Esophagus squamous epithelium (tissue), 5 donors: ENCODE measurements around the gene ZC2HC1B. TPM values are rescaled to one million over a fixed set of nuclear protein-coding genes. Genes with fewer than 3 reads are reported as not detected.

Source experiments
- DNase-seq: peaks from one replicate; lab custom pipeline; 2025; lab: John Stamatoyannopoulos, UW
- H3K27ac ChIP-seq, 4 donors: fragments of 200-600 bp; sonication (generic); one replicate each; pipeline ENCODE4 v1.5.1; 2016 to 2019; ENCODE audit warnings: mild to moderate bottlenecking in 1 of 4
- H3K27me3 ChIP-seq, 4 donors: fragments of 200-600 bp; sonication (generic); 1 replicate in 3 of 4; 2 replicates in 1 of 4; pipeline versions ENCODE4 v1.5.1 to v1.6.0; 2017 to 2021; ENCODE audit warnings: antibody characterized with exemption in 1 of 4
- H3K36me3 ChIP-seq, 3 donors: fragments of 200-600 bp; sonication (generic); one replicate each; pipeline ENCODE4 v1.5.1; 2016 to 2019
- H3K4me1 ChIP-seq, 3 donors: fragments of 200-600 bp; sonication (generic); one replicate each; pipeline ENCODE4 v1.5.1; 2017 to 2019
- H3K4me3 ChIP-seq, 4 donors: fragments of 200-600 bp; sonication (generic); 1 replicate in 3 of 4; 2 replicates in 1 of 4; pipeline ENCODE4 v1.5.1; 2016 to 2019; ENCODE audit warnings: mild to moderate bottlenecking in 2 of 4, moderate library complexity in 1 of 4
- H3K9me3 ChIP-seq, 3 donors: fragments of 200-600 bp; sonication (generic); one replicate each; pipeline ENCODE4 v1.5.1; 2016 to 2019
- CTCF ChIP-seq, 6 experiments: fragments of 450-650 bp in 4 of 6; fragments of 200-600 bp in 2 of 6; sonication (generic) in 2 of 6; IDR thresholded peaks; one replicate each; pipeline ENCODE4 v1.5.1; 2016 to 2019; ENCODE audit warnings: antibody characterized with exemption in 6 of 6, mild to moderate bottlenecking in 4 of 6, moderate library complexity in 4 of 6
- POLR2A ChIP-seq, 4 donors: fragments of 450-650 bp; IDR thresholded peaks; one replicate each; pipeline ENCODE4 v1.6.1; 2017; ENCODE audit warnings: antibody characterized with exemption in 4 of 4, mild to moderate bottlenecking in 4 of 4, moderate library complexity in 3 of 4
- WGBS, 2 donors: methylation state at CpG; one replicate each; pipeline ENCODE4 v1.1.5; 2018; 5-methylcytosine and 5-hydroxymethylcytosine counted together
- intact Hi-C: fragments of 100-400 bp; cut with DNase I; formaldehyde crosslinking; loops from one replicate; pipeline ENCODE4 v1.15.0; 2022
- total RNA-seq, 4 donors: library from RNA; depleted of rRNA; stranded (reverse); fragments of >200 nt; gene quantifications; one replicate each; pipeline ENCODE4 v1.1.0, GENCODE V29; 2016
- donor health status: DM: yes; HTN: yes; CAD: no.

Gene ZC2HC1B
- total RNA-seq, 4 donors from 2014 or later, result not detected

- Histone ChIP-seq H3K36me3 (peaks cover 0 to 34% (median 0%) of the 10 kb centered on the region in 3 donors), H3K4me3 (no peak overlapping the region), H3K27ac (no peak overlapping the region), H3K27me3 (no peaks in the 10 kb centered on the region), H3K4me1 (peaks cover 0 to 5% (median 0%) of the 10 kb centered on the region in 3 donors), H3K9me3 (peaks cover 0 to 5% (median 0%) of the 10 kb centered on the region in 3 donors)
- DNase-seq, result no peak
- no peak for TF ChIP-seq CTCF (IDR thresholded peaks at IDR 0.05)
- intact Hi-C loops, result no loop called here
- 80 to 84% methylated on average over 9 of the region's 9 CpGs for WGBS, 2 donors
These were observed 87.9 kb downstream of the ZC2HC1B start for GRCh38 chr6:143952060-143952778.

GRCh38 chr6:143952947-143953701, 88.8 kb downstream of the ZC2HC1B start:
- 70 to 73% methylated on average over 4 of the region's 4 CpGs for WGBS, 2 donors
- TF ChIP-seq CTCF (IDR thresholded peaks at IDR 0.05) (no peak), POLR2A (IDR thresholded peaks at IDR 0.05) (no peak)
- Histone ChIP-seq H3K9me3 (no peaks in the 10 kb centered on the region), H3K4me3 (no peak overlapping the region), H3K36me3 (peaks cover 0 to 25% (median 0%) of the 10 kb centered on the region in 3 donors), H3K27me3 (no peaks in the 10 kb centered on the region), H3K4me1 (peaks cover 0 to 5% (median 0%) of the 10 kb centered on the region in 3 donors), H3K27ac (no peak overlapping the region)
- intact Hi-C loops, result no loop called here
- no peak for DNase-seq

GRCh38 chr6:143953922-143954321, 89.6 kb downstream of the ZC2HC1B start:
- TF ChIP-seq POLR2A (IDR thresholded peaks at IDR 0.05) (no peak), CTCF (IDR thresholded peaks at IDR 0.05) (no peak)
- WGBS, 2 donors, result 79 to 92% methylated on average over 3 to 4 of the region's 4 CpGs

GRCh38 chr6:143955971-143956370, 91.7 kb downstream of the ZC2HC1B start:
- Histone ChIP-seq H3K27ac (no peak overlapping the region), H3K36me3 (peaks cover 0 to 25% (median 0%) of the 10 kb centered on the region in 3 donors), H3K4me1 (peaks cover 0 to 5% (median 0%) of the 10 kb centered on the region in 3 donors), H3K4me3 (no peak overlapping the region), H3K9me3 (no peaks in the 10 kb centered on the region), H3K27me3 (no peaks in the 10 kb centered on the region)
- WGBS, 2 donors, result 93 to 96% methylated on average over 7 to 8 of the region's 8 CpGs
- TF ChIP-seq CTCF (IDR thresholded peaks at IDR 0.05) (no peak), POLR2A (IDR thresholded peaks at IDR 0.05) (no peak)
- no peak for DNase-seq
- intact Hi-C loops, result no loop called here

More at GRCh38 chr6:143953922-143954321, 89.6 kb downstream of the ZC2HC1B start:
- Histone ChIP-seq H3K4me1 (peaks cover 0 to 5% (median 0%) of the 10 kb centered on the region in 3 donors), H3K27ac (no peak overlapping the region), H3K9me3 (no peaks in the 10 kb centered on the region), H3K27me3 (no peaks in the 10 kb centered on the region), H3K36me3 (peaks cover 0 to 23% (median 0%) of the 10 kb centered on the region in 3 donors), H3K4me3 (no peak overlapping the region)
- intact Hi-C loops, result no loop called here
- DNase-seq, result no peak
